AG09319 (cell line): Measurements from ENCODE around the gene TGFA.

Experiments
- DNase-seq: peaks from one replicate; pipeline ENCODE4 v3.0.0-alpha.2; 2010; ENCODE audit warnings: low read depth; ENCODE audit errors: extremely low read depth
- CTCF ChIP-seq: IDR thresholded peaks from 2 replicates; pipeline ENCODE4 v1.5.1; 2011; ENCODE audit warnings: low read depth, mild to moderate bottlenecking, inconsistent platforms, low read length, moderate library complexity

TGFA gene

GRCh38 chr2:70561893-70562292, 8.3 kb upstream of the TGFA start:
- no peak for DNase-seq
- TF ChIP-seq CTCF, result no peak

GRCh38 chr2:70560442-70560841, 6.8 kb upstream of the TGFA start:
- TF ChIP-seq CTCF, result no peak
- DNase-seq, result no peak

DNA sequence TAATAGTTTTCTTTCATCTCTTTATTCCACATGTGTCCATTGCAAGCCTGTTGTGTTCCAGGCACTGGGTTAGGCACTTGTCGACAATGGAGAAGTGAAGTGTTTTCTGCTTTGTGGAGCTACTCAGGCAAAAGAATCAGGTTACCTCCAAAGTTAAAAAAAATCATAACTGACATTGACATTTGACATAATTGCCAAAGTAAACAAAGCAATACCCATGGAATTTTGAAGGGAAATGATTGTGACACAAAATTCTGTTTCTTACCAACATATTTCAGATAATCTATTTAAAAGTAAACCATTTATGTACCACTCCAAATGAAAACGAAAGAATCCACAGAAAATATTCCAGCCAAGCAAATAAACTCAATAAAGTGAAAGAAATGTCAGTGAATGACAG, 6.4 kb upstream of the TGFA start:
- no peak for TF ChIP-seq CTCF
- no peak for DNase-seq

GRCh38 chr2:70558195-70558808, 4.7 kb upstream of the TGFA start:
- no peak for DNase-seq
- no peak for TF ChIP-seq CTCF

- no peak for TF ChIP-seq CTCF
- DNase-seq, result no peak
These were observed 3.7 kb upstream of the TGFA start for GRCh38 chr2:70557171-70557838.

DNA sequence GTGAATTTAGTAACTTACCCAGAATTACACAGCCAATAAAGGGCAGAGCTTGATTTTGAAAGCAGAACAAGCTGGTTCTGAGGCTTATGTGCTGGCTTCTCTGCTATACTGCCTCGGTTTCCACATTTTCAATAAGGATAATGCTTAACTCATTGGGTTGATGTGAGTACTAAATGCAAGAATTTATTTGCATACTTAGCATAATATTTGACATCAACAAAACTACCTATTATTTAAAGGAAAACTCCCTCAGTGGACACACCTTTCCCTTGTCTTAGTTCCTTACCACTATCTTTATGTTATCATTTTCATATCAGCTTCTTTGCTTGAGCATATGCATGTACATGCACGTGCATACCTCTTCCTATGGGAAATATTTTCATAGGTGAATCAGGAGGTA, 3.0 kb upstream of the TGFA start:
- TF ChIP-seq CTCF, result no peak
- DNase-seq, result no peak

- no peak for DNase-seq
- TF ChIP-seq CTCF, result no peak; the same call in 1 of the 2 replicates
These were observed 789 bp upstream of the TGFA start for GRCh38 chr2:70554338-70554892.
